GM12878 (cell line): Measurements from ENCODE around the gene CDKN1B. TPM values are rescaled to one million over a fixed set of nuclear protein-coding genes. Genes with fewer than 3 reads are reported as not detected.

Experiments used
- BHLHE40 ChIP-seq, 2 experiments: fragments of 450-650 bp in 1 of 2; IDR thresholded peaks; 2 replicates each; pipeline ENCODE4 v1.6.1; 2011 to 2017; ENCODE audit warnings: low read depth in 2 of 2, borderline replicate concordance in 1 of 2, improper control_type of control experiment in 1 of 2, low read length in 1 of 2, mild to moderate bottlenecking in 1 of 2
- IKZF2 ChIP-seq, 2 experiments: fragments of 450-650 bp; IDR thresholded peaks; 2 replicates each; pipeline ENCODE4 v1.6.1; 2017; ENCODE audit warnings: mild to moderate bottlenecking in 2 of 2, moderate library complexity in 2 of 2
- NFYA ChIP-seq: IDR thresholded peaks from 2 replicates; pipeline ENCODE4 v1.6.1; 2011; ENCODE audit warnings: low read depth, mild to moderate bottlenecking, low read length, improper control_type of control experiment, borderline replicate concordance
- NKRF ChIP-seq: fragments of 450-650 bp; conservative IDR thresholded peaks from 2 replicates; pipeline ENCODE4 v1.6.1; 2017; ENCODE audit warnings: mild to moderate bottlenecking, moderate library complexity
- NR2C2 ChIP-seq: IDR thresholded peaks from 2 replicates; pipeline ENCODE4 v1.6.1; 2011; ENCODE audit warnings: borderline replicate concordance, low read depth; ENCODE audit not compliant: control insufficient read depth, insufficient read length
- NR2F1 ChIP-seq: fragments of 450-650 bp; conservative IDR thresholded peaks from 2 replicates; pipeline ENCODE4 v1.6.1; 2017; ENCODE audit warnings: mild to moderate bottlenecking
- PML ChIP-seq: IDR thresholded peaks from 2 replicates; pipeline ENCODE4 v1.6.1; 2012; ENCODE audit warnings: low read length, inconsistent platforms
- POLR2AphosphoS5 ChIP-seq: IDR thresholded peaks from 2 replicates; pipeline ENCODE4 v1.6.1; 2011; ENCODE audit warnings: mild to moderate bottlenecking, low read length, inconsistent platforms
- RB1 ChIP-seq: fragments of 450-650 bp; formaldehyde crosslinking; IDR thresholded peaks from 2 replicates; pipeline ENCODE4 v1.6.1; 2017; ENCODE audit warnings: mild to moderate bottlenecking, borderline replicate concordance
- SMAD1 ChIP-seq: fragments of 450-650 bp; IDR thresholded peaks from 2 replicates; pipeline ENCODE4 v1.6.1; 2018; ENCODE audit warnings: mild to moderate bottlenecking, low read depth; ENCODE audit not compliant: partially characterized antibody
- YBX1 ChIP-seq: fragments of 450-650 bp; IDR thresholded peaks from 2 replicates; pipeline ENCODE4 v1.6.1; 2016; ENCODE audit warnings: antibody characterized with exemption
- polyA plus RNA-seq, 11 experiments: library from polyadenylated mRNA; depleted of rRNA in 4 of 11; unstranded in 6 of 11; stranded (reverse) in 5 of 11; fragments of >200 nt; fragmentation: Nextera tagmentation in 4 of 11; fragmentation: Illumina TruSeq in 1 of 11; extraction: Ambion mirVana in 4 of 11; extraction: Trizol in 1 of 11; gene quantifications; 1 replicate in 1 of 11; 2 replicates in 10 of 11; pipeline versions ENCODE4 v1.2.1 to v1.2.3, GENCODE V29; 2011 to 2016; ENCODE audit warnings: inconsistent platforms in 2 of 11, missing spikeins in 2 of 11, low read depth in 1 of 11
- total RNA-seq, 4 experiments: library from RNA; depleted of rRNA in 3 of 4; stranded (reverse); fragments of >200 nt in 3 of 4; fragmentation: Illumina TruSeq in 1 of 4; extraction: Trizol in 1 of 4; gene quantifications; 2 replicates each; pipeline versions ENCODE4 v1.2.1 to v1.2.3, GENCODE V29; 2013 to 2021
- TF ChIP-seq, protein P1 (sequence below): fragments of 450-650 bp; IDR thresholded peaks from 2 replicates; pipeline ENCODE4 v1.6.1; 2017; ENCODE audit warnings: antibody characterized with exemption, mild to moderate bottlenecking, moderate library complexity
- TF ChIP-seq, protein P2 (sequence below): fragments of 450-650 bp; IDR thresholded peaks from 2 replicates; pipeline ENCODE4 v1.6.1; 2016; ENCODE audit warnings: mild to moderate bottlenecking
- TF ChIP-seq, protein P3 (sequence below): IDR thresholded peaks from 2 replicates; pipeline ENCODE4 v1.6.1; 2012; ENCODE audit warnings: low read length, inconsistent platforms
- TF ChIP-seq, protein P4 (sequence below): fragments of 450-650 bp; IDR thresholded peaks from 2 replicates; pipeline ENCODE4 v1.6.1; 2017; ENCODE audit warnings: low read depth, mild to moderate bottlenecking, moderate library complexity
- TF ChIP-seq, protein P5 (sequence below): fragments of 450-650 bp; formaldehyde crosslinking; IDR thresholded peaks from 2 replicates; pipeline ENCODE4 v1.4.0; 2020; ENCODE audit warnings: mild to moderate bottlenecking, moderate library complexity

CDKN1B gene
- total and polyA plus RNA-seq, 10 of the 15 experiments (the other 5 are each of a cell fraction or from before 2014, with no cell fraction given) = 4.2 to 39.1 (median 23.1) TPM

DNA sequence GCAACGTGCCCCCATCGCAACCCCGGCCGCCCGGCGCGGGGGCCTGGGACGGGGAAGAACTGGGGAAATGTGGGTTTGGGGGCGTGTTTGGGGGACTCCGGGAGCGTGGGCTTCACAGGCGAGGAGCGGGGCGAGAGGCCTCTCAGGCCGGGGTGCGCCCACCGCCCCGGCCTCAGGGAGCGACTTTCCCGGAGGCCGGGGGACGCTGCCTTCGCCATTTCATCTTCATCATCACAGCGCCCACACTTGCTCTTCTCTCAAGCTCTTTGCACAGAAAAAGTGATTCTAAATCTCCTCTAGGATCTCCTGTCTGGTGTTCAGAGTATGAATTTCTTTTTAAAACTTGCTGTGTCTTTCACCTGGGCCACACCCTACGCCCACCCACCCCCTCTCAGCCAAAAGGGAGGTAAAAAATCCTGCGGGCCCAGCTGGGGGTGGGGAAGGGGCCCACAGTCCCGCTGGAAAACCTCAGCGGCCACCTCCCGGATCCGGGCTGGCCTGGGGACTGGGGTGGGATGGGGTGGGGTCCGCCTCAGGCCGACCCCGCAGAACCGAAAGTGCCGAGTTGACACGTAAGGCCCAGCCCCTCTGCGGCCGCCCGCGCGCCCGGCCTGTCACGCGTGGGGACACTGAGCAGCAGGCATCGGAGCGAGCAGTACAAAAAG, 7.4 kb downstream of the CDKN1B start (continued):
- TF ChIP-seq, protein P1, sequence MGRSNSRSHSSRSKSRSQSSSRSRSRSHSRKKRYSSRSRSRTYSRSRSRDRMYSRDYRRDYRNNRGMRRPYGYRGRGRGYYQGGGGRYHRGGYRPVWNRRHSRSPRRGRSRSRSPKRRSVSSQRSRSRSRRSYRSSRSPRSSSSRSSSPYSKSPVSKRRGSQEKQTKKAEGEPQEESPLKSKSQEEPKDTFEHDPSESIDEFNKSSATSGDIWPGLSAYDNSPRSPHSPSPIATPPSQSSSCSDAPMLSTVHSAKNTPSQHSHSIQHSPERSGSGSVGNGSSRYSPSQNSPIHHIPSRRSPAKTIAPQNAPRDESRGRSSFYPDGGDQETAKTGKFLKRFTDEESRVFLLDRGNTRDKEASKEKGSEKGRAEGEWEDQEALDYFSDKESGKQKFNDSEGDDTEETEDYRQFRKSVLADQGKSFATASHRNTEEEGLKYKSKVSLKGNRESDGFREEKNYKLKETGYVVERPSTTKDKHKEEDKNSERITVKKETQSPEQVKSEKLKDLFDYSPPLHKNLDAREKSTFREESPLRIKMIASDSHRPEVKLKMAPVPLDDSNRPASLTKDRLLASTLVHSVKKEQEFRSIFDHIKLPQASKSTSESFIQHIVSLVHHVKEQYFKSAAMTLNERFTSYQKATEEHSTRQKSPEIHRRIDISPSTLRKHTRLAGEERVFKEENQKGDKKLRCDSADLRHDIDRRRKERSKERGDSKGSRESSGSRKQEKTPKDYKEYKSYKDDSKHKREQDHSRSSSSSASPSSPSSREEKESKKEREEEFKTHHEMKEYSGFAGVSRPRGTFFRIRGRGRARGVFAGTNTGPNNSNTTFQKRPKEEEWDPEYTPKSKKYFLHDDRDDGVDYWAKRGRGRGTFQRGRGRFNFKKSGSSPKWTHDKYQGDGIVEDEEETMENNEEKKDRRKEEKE = no peak
- TF ChIP-seq PML (0 out of 2 replicates have a peak, but pooled peaks have one; percentile 3), NR2C2 (no peak), NKRF (no peak; the same call in 1 of the 2 replicates), BHLHE40 (IDR thresholded peaks at IDR 0.05; ENCODE audit: borderline replicate concordance in 1 of 2, low read depth in 2 of 2, low read length in 1 of 2) (no peak; a peak in 1 of 4 replicates), NR2F1 (no peak), SMAD1 (peak; percentile 31), POLR2AphosphoS5 (peak; percentile 90), IKZF2 (IDR thresholded peaks at IDR 0.05) (0 out of 4 replicates have a peak, but pooled peaks of 1 of the 2 experiments have one; percentile 60), NFYA (no peak), RB1 (0 out of 2 replicates have a peak, but pooled peaks have one; percentile 10), YBX1 (no peak)
- TF ChIP-seq, protein P2, sequence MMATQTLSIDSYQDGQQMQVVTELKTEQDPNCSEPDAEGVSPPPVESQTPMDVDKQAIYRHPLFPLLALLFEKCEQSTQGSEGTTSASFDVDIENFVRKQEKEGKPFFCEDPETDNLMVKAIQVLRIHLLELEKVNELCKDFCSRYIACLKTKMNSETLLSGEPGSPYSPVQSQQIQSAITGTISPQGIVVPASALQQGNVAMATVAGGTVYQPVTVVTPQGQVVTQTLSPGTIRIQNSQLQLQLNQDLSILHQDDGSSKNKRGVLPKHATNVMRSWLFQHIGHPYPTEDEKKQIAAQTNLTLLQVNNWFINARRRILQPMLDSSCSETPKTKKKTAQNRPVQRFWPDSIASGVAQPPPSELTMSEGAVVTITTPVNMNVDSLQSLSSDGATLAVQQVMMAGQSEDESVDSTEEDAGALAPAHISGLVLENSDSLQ = no peak
- TF ChIP-seq, protein P3, sequence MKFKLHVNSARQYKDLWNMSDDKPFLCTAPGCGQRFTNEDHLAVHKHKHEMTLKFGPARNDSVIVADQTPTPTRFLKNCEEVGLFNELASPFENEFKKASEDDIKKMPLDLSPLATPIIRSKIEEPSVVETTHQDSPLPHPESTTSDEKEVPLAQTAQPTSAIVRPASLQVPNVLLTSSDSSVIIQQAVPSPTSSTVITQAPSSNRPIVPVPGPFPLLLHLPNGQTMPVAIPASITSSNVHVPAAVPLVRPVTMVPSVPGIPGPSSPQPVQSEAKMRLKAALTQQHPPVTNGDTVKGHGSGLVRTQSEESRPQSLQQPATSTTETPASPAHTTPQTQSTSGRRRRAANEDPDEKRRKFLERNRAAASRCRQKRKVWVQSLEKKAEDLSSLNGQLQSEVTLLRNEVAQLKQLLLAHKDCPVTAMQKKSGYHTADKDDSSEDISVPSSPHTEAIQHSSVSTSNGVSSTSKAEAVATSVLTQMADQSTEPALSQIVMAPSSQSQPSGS = no peak
- TF ChIP-seq, protein P4, sequence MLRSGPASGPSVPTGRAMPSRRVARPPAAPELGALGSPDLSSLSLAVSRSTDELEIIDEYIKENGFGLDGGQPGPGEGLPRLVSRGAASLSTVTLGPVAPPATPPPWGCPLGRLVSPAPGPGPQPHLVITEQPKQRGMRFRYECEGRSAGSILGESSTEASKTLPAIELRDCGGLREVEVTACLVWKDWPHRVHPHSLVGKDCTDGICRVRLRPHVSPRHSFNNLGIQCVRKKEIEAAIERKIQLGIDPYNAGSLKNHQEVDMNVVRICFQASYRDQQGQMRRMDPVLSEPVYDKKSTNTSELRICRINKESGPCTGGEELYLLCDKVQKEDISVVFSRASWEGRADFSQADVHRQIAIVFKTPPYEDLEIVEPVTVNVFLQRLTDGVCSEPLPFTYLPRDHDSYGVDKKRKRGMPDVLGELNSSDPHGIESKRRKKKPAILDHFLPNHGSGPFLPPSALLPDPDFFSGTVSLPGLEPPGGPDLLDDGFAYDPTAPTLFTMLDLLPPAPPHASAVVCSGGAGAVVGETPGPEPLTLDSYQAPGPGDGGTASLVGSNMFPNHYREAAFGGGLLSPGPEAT = no peak
- TF ChIP-seq, protein P5, sequence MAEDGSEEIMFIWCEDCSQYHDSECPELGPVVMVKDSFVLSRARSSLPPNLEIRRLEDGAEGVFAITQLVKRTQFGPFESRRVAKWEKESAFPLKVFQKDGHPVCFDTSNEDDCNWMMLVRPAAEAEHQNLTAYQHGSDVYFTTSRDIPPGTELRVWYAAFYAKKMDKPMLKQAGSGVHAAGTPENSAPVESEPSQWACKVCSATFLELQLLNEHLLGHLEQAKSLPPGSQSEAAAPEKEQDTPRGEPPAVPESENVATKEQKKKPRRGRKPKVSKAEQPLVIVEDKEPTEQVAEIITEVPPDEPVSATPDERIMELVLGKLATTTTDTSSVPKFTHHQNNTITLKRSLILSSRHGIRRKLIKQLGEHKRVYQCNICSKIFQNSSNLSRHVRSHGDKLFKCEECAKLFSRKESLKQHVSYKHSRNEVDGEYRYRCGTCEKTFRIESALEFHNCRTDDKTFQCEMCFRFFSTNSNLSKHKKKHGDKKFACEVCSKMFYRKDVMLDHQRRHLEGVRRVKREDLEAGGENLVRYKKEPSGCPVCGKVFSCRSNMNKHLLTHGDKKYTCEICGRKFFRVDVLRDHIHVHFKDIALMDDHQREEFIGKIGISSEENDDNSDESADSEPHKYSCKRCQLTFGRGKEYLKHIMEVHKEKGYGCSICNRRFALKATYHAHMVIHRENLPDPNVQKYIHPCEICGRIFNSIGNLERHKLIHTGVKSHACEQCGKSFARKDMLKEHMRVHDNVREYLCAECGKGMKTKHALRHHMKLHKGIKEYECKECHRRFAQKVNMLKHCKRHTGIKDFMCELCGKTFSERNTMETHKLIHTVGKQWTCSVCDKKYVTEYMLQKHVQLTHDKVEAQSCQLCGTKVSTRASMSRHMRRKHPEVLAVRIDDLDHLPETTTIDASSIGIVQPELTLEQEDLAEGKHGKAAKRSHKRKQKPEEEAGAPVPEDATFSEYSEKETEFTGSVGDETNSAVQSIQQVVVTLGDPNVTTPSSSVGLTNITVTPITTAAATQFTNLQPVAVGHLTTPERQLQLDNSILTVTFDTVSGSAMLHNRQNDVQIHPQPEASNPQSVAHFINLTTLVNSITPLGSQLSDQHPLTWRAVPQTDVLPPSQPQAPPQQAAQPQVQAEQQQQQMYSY (CRISPR knock-in tag) = no peak
